C4-2B (cell line): ENCODE measurements around the gene NBAS.

ENCODE experiments used
- CTCF ChIP-seq: fragments of 450-650 bp; conservative IDR thresholded peaks from 2 replicates; pipeline ENCODE4 v1.5.1; 2017; ENCODE audit warnings: mild to moderate bottlenecking
- ZFX ChIP-seq: fragments of 450-650 bp; IDR thresholded peaks from 2 replicates; pipeline ENCODE4 v1.6.1; 2017

GRCh38 chr2:15205562-15205961, 355.6 kb downstream of the NBAS start:
- no peak for TF ChIP-seq CTCF
- TF ChIP-seq ZFX: no peak
